Nephron (organoid): ENCODE measurements around the gene SLC15A5.
A peak's percentile ranks its signal among the peaks of the same experiment; 100 is the strongest.

ENCODE experiments used
- H3K27ac Mint-ChIP-seq, 3 experiments: 2 replicates each; pipeline ENCODE4 v1.8.0; 2020; ENCODE audit warnings: mixed read lengths in 3 of 3, mild to moderate bottlenecking in 2 of 3, moderate library complexity in 1 of 3
- H3K27me3 Mint-ChIP-seq: 2 replicates; pipeline ENCODE4 v1.8.0; 2021; ENCODE audit warnings: low read depth, mild to moderate bottlenecking, moderate library complexity, mixed read lengths
- H3K36me3 Mint-ChIP-seq: 2 replicates; pipeline ENCODE4 v1.8.0; 2020; ENCODE audit warnings: low read depth, mixed read lengths
- H3K4me1 Mint-ChIP-seq: 2 replicates; pipeline ENCODE4 v1.8.0; 2020; ENCODE audit warnings: mixed read lengths
- H3K4me3 Mint-ChIP-seq, 3 experiments: 2 replicates each; pipeline ENCODE4 v1.8.0; 2020; ENCODE audit warnings: mild to moderate bottlenecking in 3 of 3, mixed read lengths in 3 of 3, moderate library complexity in 2 of 3
- H3K9me3 Mint-ChIP-seq: 2 replicates; pipeline ENCODE4 v1.8.0; 2020; ENCODE audit warnings: mixed read lengths
- CTCF ChIP-seq, 3 experiments: fragments of 200-600 bp; sonication (generic); IDR thresholded peaks; one replicate each; pipeline ENCODE4 v1.5.0; 2021; ENCODE audit warnings: antibody characterized with exemption in 3 of 3; ENCODE audit not compliant: unreplicated experiment in 3 of 3

SLC15A5 gene

GRCh38 chr12:16299403-16299802, 21.9 kb upstream of the SLC15A5 start:
- Mint-ChIP-seq H3K27ac (peak overlapping the region in 1 of 3 experiments; percentile 46), H3K4me1 (peaks cover 11% of the 10 kb centered on the region), H3K4me3 (no peak overlapping the region), H3K9me3 (no peaks in the 10 kb centered on the region), H3K27me3 (no peaks in the 10 kb centered on the region), H3K36me3 (no peaks in the 10 kb centered on the region)
- TF ChIP-seq CTCF (IDR thresholded peaks at IDR 0.05; ENCODE audit: unreplicated experiment in 3 of 3): no peak

- H3K9me3 Mint-ChIP-seq: no peaks in the 10 kb centered on the region
- no peaks in the 10 kb centered on the region for H3K27me3 Mint-ChIP-seq
- no peak overlapping the region for H3K4me3 Mint-ChIP-seq
- TF ChIP-seq CTCF (IDR thresholded peaks at IDR 0.05; ENCODE audit: unreplicated experiment in 3 of 3): no peak
- peak overlapping the region in 2 of 3 experiments; percentile 1 to 30 for H3K27ac Mint-ChIP-seq
- H3K4me1 Mint-ChIP-seq: peaks cover 11% of the 10 kb centered on the region
- H3K36me3 Mint-ChIP-seq: no peaks in the 10 kb centered on the region
Observed at GRCh38 chr12:16297521-16297920, 20.0 kb upstream of the SLC15A5 start.

- Mint-ChIP-seq H3K4me3 (no peak overlapping the region), H3K36me3 (no peaks in the 10 kb centered on the region), H3K27me3 (no peaks in the 10 kb centered on the region), H3K4me1 (no peaks in the 10 kb centered on the region), H3K27ac (no peak overlapping the region), H3K9me3 (no peaks in the 10 kb centered on the region)
- TF ChIP-seq CTCF (IDR thresholded peaks at IDR 0.05; ENCODE audit: unreplicated experiment in 3 of 3): no peak
Observed at GRCh38 chr12:16294376-16294956, 17.0 kb upstream of the SLC15A5 start.

GRCh38 chr12:16291032-16291431, 13.5 kb upstream of the SLC15A5 start:
- Mint-ChIP-seq H3K9me3 (no peaks in the 10 kb centered on the region), H3K4me3 (no peak overlapping the region), H3K27me3 (no peaks in the 10 kb centered on the region), H3K36me3 (no peaks in the 10 kb centered on the region), H3K27ac (no peak overlapping the region), H3K4me1 (no peaks in the 10 kb centered on the region)
- no peak for TF ChIP-seq CTCF (IDR thresholded peaks at IDR 0.05; ENCODE audit: unreplicated experiment in 3 of 3)

GRCh38 chr12:16285586-16285985, 8.1 kb upstream of the SLC15A5 start:
- Mint-ChIP-seq H3K27me3 (no peaks in the 10 kb centered on the region), H3K27ac (no peak overlapping the region), H3K9me3 (no peaks in the 10 kb centered on the region), H3K36me3 (no peaks in the 10 kb centered on the region), H3K4me1 (no peaks in the 10 kb centered on the region), H3K4me3 (no peak overlapping the region)
- no peak for TF ChIP-seq CTCF (IDR thresholded peaks at IDR 0.05; ENCODE audit: unreplicated experiment in 3 of 3)

- Mint-ChIP-seq H3K27ac (no peak overlapping the region), H3K27me3 (no peaks in the 10 kb centered on the region), H3K36me3 (no peaks in the 10 kb centered on the region), H3K9me3 (peaks cover 2% of the 10 kb centered on the region), H3K4me3 (no peak overlapping the region), H3K4me1 (no peaks in the 10 kb centered on the region)
- TF ChIP-seq CTCF (IDR thresholded peaks at IDR 0.05; ENCODE audit: unreplicated experiment in 3 of 3): no peak
Observed at GRCh38 chr12:16282978-16283377, 5.5 kb upstream of the SLC15A5 start.
